ENCODE data around the gene PROCA1.
A peak's percentile ranks its signal among the peaks of the same experiment; 100 is the strongest.
"Not testable (repeated sequence)": the region's sequence is repeated elsewhere in the genome, so short reads cannot be mapped to it uniquely, and the experiment has no call there.

The PROCA1 gene

DNA sequence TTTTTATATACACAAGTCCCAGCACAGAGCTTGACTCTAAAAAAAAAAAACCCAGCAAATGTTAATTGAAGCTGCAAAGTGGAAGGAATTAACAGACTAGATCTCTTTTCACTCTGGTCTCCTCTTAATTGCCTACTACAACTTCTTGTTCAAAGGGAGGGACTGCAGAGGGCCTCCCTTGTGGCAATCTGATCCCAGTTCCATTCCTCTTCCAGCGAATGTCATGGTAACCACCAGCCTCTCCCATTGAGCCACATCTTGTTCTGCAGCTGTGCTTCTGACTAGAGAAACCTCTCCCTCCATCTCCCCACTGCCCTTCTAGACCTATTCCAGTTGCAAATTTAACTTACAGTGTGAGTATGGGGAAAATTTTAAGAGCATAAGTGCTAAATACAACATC, 43.8 kb downstream of the PROCA1 start:
- DNase-seq (ENCODE audit: low spot score) = no peak

DNA sequence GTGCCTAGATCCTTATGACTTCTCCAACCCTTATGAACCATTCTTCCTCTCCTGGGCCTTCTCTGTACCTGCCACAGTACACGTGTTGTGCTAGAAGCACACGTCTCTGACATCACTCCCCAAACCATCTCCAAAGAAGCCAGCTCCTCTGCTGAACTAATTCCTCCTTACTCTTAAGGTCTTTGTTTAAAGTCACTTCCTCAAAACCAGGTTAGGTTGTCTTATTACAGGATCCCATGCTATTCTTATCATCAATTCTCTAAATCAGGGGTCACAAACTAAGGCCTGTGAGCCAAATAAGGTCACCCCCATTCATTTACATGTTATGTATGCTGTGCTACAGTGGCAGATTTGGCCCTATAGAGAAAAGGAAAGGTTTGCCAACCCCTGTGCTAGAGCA, 45.7 kb downstream of the PROCA1 start:
- DNase-seq (ENCODE audit: low spot score) = no peak

DNA sequence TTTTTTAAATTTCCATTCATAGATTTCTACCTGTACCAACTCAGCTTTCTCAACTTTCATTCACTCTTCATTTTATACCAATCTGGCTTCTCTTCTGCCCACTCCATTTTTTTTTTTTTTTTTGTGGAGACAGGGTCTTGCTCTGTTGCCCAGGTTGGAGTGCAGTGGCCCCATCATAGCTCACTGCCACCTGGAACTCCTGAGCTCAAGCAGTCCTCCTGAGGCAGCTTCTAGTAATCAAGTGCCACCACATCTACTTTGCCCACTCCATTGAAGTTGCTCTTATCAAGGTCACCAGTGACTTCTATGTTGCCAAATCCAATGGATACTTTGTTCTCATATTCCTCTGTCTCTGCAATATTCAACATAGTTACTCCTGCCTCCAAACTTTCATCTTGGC, 48.0 kb downstream of the PROCA1 start:
- no peak for DNase-seq (ENCODE audit: low spot score)

DNA sequence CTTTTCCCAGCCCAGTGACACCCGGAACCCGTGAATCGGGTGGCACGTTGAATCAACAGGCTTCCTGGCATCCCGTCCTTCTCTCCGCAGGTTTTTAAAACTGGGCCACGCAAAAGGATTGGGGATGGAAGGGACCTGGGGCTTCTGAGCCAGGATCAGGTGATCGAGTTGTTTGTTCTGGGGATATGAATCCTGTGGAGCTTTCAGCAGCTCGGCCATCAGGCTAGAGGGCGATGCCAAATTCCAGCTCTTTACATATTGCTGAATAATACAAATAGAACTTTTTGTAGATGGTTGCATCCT, 49.2 kb downstream of the PROCA1 start:
- DNase-seq (ENCODE audit: low spot score) = no peak

DNA sequence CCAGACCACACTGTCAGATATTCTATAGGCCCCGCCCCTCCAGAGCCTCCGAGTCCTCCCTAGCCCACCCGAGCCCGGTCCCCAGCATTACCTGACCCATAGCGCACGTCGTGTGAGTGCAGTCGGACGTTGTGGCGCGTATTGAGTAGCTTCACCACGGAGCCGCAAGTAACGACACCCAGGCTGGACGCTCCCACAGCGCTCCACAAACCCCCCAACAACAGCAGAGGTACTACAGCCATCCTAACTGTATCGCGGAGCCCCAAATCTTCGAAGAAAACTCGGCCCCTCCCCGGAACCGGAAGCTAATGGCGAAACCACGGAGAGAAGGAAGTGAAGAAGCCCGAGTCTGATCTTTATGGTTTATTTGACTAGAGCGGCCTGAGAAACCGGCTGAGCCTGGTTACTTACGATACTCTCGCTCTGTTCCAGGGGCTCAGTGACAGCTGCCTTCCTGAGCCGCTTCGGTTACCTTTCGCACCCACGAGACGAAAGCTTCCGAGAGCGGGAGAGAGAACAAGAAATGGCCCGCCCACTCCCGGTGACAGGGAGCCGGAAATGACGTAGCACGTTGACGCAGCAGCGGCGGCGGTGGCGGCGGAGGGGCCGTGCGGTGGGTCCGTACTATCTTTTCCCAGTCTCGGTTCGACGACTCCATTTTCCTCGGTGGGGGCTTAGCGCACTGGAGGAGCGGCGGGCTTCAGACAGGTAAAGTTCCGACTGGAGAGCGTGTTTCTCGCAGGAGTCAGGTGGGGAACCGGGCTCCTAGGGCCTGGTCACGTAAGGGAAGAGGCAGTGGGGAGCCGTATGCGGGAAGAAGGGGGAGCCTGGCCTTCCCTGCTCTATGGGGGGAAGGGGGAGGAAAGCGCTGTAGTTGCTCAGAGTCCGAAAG, 49.8 kb downstream of the PROCA1 start, which contains the start of the genes SDF2 and SUPT6H:
Gene SDF2 (minus strand): TSS at position 272 of the 892 bp plus-strand sequence. CDS start 30 bp downstream, at position 242.
Gene SUPT6H (plus strand): TSS at position 571 of the 892 bp plus-strand sequence. CDS start 11,197 bp downstream, outside the sequence.
- peak; percentile 85 for DNase-seq (ENCODE audit: low spot score)

DNA sequence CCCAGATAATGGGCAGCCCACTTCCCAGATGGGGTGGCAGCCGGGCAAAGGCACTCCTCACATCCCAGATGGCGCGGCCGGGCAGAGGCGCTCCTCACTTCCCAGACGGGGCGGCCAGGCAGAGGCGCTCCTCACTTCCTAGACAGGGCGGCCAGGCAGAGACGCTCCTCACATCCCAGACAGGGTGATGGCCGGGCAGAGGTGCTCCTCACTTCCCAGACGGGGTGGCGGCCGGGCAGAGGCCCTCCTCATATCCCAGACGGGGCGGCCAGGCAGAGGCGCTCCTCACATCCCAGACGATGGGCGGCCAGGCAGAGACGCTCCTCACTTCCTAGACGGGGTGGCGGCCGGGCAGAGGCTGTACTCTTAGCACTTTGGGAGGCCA, 52.2 kb downstream of the PROCA1 start:
- DNase-seq (ENCODE audit: low spot score) = not testable (repeated sequence)

DNA sequence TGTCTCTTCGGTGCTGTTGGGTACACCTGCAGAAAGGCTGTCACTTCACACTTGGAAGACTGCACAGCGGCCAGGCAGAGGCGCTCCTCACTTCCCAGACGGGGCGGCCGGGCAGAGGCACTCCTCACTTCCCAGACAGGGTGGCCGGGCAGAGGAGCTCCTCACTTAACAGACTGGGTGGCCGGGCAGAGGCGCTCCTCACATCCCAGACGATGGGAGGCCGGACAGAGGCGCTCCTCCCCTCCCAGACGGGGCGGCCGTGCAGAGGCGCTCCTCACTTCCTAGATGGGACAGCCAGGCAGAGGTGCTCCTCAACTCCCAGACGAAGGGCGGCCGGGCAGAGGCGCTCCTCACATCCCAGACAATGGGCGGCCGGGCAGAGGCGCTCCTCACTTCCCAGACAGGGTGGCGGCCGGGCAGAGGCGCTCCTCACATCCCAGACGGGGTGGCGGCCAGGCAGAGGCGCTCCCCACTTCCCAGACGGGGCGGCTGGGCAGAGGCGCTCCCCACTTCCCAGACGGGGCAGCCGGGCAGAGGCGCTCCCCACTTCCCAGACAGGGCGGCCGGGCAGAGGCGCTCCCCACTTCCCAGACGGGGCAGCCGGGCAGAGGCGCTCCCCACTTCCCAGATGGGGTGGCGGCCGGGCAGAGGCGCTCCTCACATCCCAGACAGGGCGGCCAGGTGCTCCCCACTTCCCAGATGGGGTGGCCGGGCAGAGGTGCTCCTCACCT, 52.8 kb downstream of the PROCA1 start:
- not testable (repeated sequence) for DNase-seq (ENCODE audit: low spot score)

DNA sequence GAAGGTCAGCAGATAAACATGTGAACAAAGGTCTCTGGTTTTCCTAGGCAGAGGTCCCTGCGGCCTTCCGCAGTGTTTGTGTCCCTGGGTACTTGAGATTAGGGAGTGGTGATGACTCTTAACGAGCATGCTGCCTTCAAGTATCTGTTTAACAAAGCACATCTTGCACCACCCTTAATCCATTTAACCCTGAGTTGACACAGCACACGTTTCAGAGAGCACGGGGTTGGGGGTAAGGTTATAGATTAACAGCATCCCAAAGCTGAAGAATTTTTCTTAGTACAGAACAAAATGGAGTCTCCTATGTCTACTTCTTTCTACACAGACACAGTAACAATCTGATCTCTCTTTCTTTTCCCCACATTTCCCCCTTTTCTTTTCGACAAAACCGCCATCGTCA, 53.3 kb downstream of the PROCA1 start:
- not testable (repeated sequence) for DNase-seq (ENCODE audit: low spot score)

DNA sequence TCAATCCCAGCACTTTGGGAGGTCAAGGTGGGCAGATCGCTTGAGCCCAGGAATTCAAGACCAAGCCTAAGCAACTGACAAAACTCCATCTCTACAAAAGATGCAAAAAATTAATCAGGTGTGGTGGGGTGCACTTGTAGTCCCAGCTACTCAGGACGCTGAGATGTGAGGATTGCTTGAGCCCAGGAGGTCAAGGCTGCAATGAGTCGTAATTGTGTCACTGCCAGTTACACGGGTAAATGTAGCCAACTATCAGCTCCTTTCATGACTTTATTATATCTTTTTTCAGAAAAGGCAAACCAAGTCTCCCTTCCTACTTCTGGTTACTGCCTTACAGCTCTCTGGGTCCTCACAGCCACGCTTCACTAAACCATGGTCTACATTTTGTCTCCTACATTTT, 53.9 kb downstream of the PROCA1 start:
- peak; percentile 32 for DNase-seq (ENCODE audit: low spot score)

DNA sequence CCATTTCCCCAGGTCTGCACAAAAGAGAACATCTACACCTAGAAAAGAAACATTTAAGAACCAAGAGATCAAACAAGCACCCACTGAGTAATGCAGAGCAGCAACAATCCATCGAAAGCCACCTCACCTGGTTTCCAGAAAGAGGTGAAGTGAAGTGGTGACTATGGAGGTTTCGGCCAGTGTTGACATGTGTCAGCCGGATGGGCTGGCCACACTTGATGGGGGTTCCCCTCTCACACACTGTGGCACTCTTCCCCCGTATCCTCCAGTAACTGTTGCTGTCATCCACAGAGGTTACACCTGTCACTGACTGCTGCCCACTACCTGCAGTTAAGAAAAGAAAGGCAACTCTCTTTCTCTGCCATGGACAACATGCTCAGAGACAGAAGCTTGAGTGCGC, 56.5 kb downstream of the PROCA1 start:
- no peak for DNase-seq (ENCODE audit: low spot score)
